Fibroblast of lung (primary cell): ENCODE measurements around the gene C11orf24. TPM values are rescaled to one million over a fixed set of nuclear protein-coding genes. Genes with fewer than 3 reads are reported as not detected.

Experiments
- DNase-seq, 2 donors: peaks; one replicate each; pipeline versions ENCODE4 v3.0.0 to v3.0.0-alpha.2; 2010; ENCODE audit warnings: low read depth in 2 of 2
- H2AFZ ChIP-seq: 2 replicates; pipeline ENCODE4 v1.5.1; 2012; ENCODE audit warnings: low read length, control low read depth, inconsistent platforms
- H3K27ac ChIP-seq: 2 replicates; pipeline ENCODE4 v1.5.1; 2011; ENCODE audit warnings: low read length, control low read depth; ENCODE audit not compliant: insufficient read depth
- H3K27me3 ChIP-seq: 2 replicates; pipeline ENCODE4 v1.5.1; 2011; ENCODE audit warnings: mild to moderate bottlenecking, low read length; ENCODE audit not compliant: control insufficient read depth, insufficient read depth
- H3K36me3 ChIP-seq: 2 replicates; pipeline ENCODE4 v1.5.1; 2011; ENCODE audit warnings: low read length; ENCODE audit not compliant: control insufficient read depth, insufficient read depth
- H3K4me1 ChIP-seq: 2 replicates; pipeline ENCODE4 v1.5.1; 2011; ENCODE audit warnings: low read length; ENCODE audit not compliant: control insufficient read depth, insufficient read depth; ENCODE audit errors: extremely low read depth
- H3K4me2 ChIP-seq: 2 replicates; pipeline ENCODE4 v1.5.1; 2011; ENCODE audit warnings: low read length, control low read depth; ENCODE audit not compliant: insufficient read depth; ENCODE audit errors: extremely low read depth
- H3K4me3 ChIP-seq, 4 experiments: fragments of 200-600 bp in 1 of 4; sonication (generic) in 1 of 4; replicated peaks in 1 of 4; 2 replicates each; pipeline ENCODE4 v1.5.1; 2011 to 2016; ENCODE audit warnings: low read length in 4 of 4, low read depth in 3 of 4, mild to moderate bottlenecking in 3 of 4, control low read depth in 2 of 4, inconsistent platforms in 1 of 4, mixed read lengths in 1 of 4; ENCODE audit not compliant: insufficient read depth in 1 of 4; ENCODE audit errors: control extremely low read depth in 1 of 4
- H3K79me2 ChIP-seq: 2 replicates; pipeline ENCODE4 v1.5.1; 2012; ENCODE audit warnings: mild to moderate bottlenecking, low read length, inconsistent platforms; ENCODE audit not compliant: control insufficient read depth, insufficient read depth
- H3K9ac ChIP-seq: 2 replicates; pipeline ENCODE4 v1.5.1; 2011; ENCODE audit warnings: mild to moderate bottlenecking, low read length, control low read depth; ENCODE audit not compliant: insufficient read depth
- H3K9me3 ChIP-seq: 2 replicates; pipeline ENCODE4 v1.5.1; 2012; ENCODE audit warnings: low read depth, low read length; ENCODE audit not compliant: control insufficient read depth, insufficient read depth
- H4K20me1 ChIP-seq: 2 replicates; pipeline ENCODE4 v1.5.1; 2011; ENCODE audit warnings: low read length; ENCODE audit not compliant: control insufficient read depth, insufficient read depth; ENCODE audit errors: extremely low read depth
- EZH2 ChIP-seq: IDR thresholded peaks from 2 replicates; pipeline ENCODE4 v1.5.1; 2012; ENCODE audit warnings: low read length, control low read depth, mild to moderate bottlenecking; ENCODE audit errors: missing control alignments
- polyA plus RNA-seq, 2 donors: library from polyadenylated mRNA; depleted of rRNA in 1 of 2; stranded (reverse) in 1 of 2; unstranded in 1 of 2; fragments of >200 nt; gene quantifications; 2 replicates each; pipeline ENCODE4 v1.2.1, GENCODE V29; 2011 to 2012; ENCODE audit warnings: missing spikeins in 1 of 2
- total RNA-seq: library from RNA; depleted of rRNA; stranded (reverse); fragments of >200 nt; gene quantifications from 2 replicates; pipeline ENCODE4 v1.2.1, GENCODE V29; 2014
- TF ChIP-seq, protein P1 (sequence below), 2 donors: IDR thresholded peaks in 1 of 2; conservative IDR thresholded peaks in 1 of 2; 1 replicate in 1 of 2; 2 replicates in 1 of 2; pipeline ENCODE4 v1.5.1; 2011 to 2012; ENCODE audit warnings: low read length in 2 of 2, control low read depth in 1 of 2, inconsistent platforms in 1 of 2, low read depth in 1 of 2, mild to moderate bottlenecking in 1 of 2

C11orf24 gene
- total and polyA plus RNA-seq, 2 donors (not counting 1 experiment from before 2014, with no cell fraction given): 25.4 to 45.6 TPM

DNA sequence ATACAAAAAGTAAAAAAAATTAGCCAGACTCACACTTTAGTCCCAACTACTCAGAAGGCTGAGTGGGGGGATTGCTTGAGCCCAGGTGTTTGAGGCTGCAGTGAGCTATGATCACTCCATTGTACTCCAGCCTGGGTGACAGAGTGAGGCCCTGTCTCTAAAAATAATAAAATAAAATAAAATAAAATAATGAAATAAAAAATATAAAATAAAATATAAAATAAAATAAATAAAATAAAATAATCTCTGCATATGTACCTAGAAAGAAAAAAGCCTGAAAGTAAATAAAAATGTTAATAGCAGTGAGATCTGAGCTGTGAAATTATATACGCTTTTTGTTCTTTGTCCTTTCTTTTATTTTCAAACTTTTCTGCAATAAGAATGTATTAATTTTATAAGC lies 23.5 kb upstream of the C11orf24 start:
- H3K9ac ChIP-seq: no peak overlapping the region
- no peaks in the 10 kb centered on the region for H3K36me3 ChIP-seq
- DNase-seq: no peak
- H3K79me2 ChIP-seq: no peaks in the 10 kb centered on the region
- no peak overlapping the region for H3K4me3 ChIP-seq
- H3K27me3 ChIP-seq: no peaks in the 10 kb centered on the region
- no peak overlapping the region for H3K4me2 ChIP-seq
- no peaks in the 10 kb centered on the region for H3K9me3 ChIP-seq
- H3K27ac ChIP-seq: no peak overlapping the region
- H2AFZ ChIP-seq: no peak overlapping the region
- no peak for TF ChIP-seq EZH2
- TF ChIP-seq, protein P1, sequence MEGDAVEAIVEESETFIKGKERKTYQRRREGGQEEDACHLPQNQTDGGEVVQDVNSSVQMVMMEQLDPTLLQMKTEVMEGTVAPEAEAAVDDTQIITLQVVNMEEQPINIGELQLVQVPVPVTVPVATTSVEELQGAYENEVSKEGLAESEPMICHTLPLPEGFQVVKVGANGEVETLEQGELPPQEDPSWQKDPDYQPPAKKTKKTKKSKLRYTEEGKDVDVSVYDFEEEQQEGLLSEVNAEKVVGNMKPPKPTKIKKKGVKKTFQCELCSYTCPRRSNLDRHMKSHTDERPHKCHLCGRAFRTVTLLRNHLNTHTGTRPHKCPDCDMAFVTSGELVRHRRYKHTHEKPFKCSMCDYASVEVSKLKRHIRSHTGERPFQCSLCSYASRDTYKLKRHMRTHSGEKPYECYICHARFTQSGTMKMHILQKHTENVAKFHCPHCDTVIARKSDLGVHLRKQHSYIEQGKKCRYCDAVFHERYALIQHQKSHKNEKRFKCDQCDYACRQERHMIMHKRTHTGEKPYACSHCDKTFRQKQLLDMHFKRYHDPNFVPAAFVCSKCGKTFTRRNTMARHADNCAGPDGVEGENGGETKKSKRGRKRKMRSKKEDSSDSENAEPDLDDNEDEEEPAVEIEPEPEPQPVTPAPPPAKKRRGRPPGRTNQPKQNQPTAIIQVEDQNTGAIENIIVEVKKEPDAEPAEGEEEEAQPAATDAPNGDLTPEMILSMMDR (conservative IDR thresholded peaks at IDR 0.05 in 1 of 2, IDR thresholded peaks at IDR 0.05 in 1 of 2; ENCODE audit: low read depth in 1 of 2, low read length in 2 of 2): no peak
- H3K4me1 ChIP-seq: peaks cover 2% of the 10 kb centered on the region
- H4K20me1 ChIP-seq: no peaks in the 10 kb centered on the region

DNA sequence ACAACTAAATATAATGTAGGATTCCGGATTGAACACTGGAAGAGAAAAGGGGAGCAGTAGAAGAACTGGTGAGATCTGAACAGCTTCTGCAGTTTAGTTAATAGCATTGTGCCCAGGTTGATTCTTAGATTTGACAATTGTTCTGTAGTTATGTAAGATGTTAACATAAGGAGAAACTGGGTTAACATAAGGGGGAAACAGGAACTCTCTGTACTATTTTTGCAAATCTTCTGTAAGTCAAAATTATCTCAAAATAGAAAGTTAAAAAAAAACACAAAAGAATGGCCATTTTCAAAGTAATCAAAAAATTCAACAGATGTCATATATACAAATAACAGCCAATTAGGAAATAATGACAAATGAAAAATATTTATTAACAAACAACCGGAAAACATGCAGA lies 21.9 kb upstream of the C11orf24 start:
- Histone ChIP-seq H3K4me1 (peaks cover 2% of the 10 kb centered on the region), H3K9ac (no peak overlapping the region), H3K36me3 (no peaks in the 10 kb centered on the region), H3K27ac (no peak overlapping the region), H4K20me1 (no peaks in the 10 kb centered on the region), H2AFZ (no peak overlapping the region), H3K4me3 (no peak overlapping the region), H3K79me2 (no peaks in the 10 kb centered on the region), H3K9me3 (no peaks in the 10 kb centered on the region), H3K4me2 (no peak overlapping the region), H3K27me3 (no peaks in the 10 kb centered on the region)
- DNase-seq: no peak
- TF ChIP-seq, protein P1 (conservative IDR thresholded peaks at IDR 0.05 in 1 of 2, IDR thresholded peaks at IDR 0.05 in 1 of 2; ENCODE audit: low read depth in 1 of 2, low read length in 2 of 2): no peak
- no peak for TF ChIP-seq EZH2

DNA sequence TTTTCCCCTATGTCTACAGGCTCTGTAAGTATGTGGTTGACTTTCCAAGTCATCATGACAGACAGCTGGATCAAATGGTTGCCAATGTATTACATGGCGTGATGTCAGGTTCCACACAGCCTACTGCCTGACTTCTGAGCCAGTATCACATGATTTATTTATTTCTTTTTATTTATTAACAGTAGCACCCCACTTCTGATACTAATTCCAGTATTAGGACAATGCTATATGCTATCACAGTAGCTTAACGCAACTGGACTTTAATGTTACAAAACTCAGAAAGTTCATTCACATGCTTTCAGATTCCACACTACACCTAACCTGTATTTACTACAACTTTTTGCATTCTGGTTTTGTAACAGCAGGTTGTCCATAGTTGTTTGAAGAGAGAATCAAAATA lies 17.7 kb upstream of the C11orf24 start:
- no peak overlapping the region for H3K27ac ChIP-seq
- no peaks in the 10 kb centered on the region for H3K79me2 ChIP-seq
- no peaks in the 10 kb centered on the region for H3K4me1 ChIP-seq
- no peaks in the 10 kb centered on the region for H3K36me3 ChIP-seq
- no peaks in the 10 kb centered on the region for H3K27me3 ChIP-seq
- no peaks in the 10 kb centered on the region for H4K20me1 ChIP-seq
- H3K4me2 ChIP-seq: no peak overlapping the region
- no peak for DNase-seq
- H3K4me3 ChIP-seq: no peak overlapping the region
- H2AFZ ChIP-seq: no peak overlapping the region
- TF ChIP-seq, protein P1 (conservative IDR thresholded peaks at IDR 0.05 in 1 of 2, IDR thresholded peaks at IDR 0.05 in 1 of 2; ENCODE audit: low read depth in 1 of 2, low read length in 2 of 2): no peak
- TF ChIP-seq EZH2: no peak
- H3K9me3 ChIP-seq: no peaks in the 10 kb centered on the region
- no peak overlapping the region for H3K9ac ChIP-seq
